Vagina (tissue), 2 donors: ENCODE data around the gene FOXK1. TPM values are rescaled to one million over a fixed set of nuclear protein-coding genes. Genes with fewer than 3 reads are reported as not detected.

Experiments used
- DNase-seq, 2 donors: peaks; one replicate each; pipeline ENCODE4 v3.0.0-alpha.2; 2017; ENCODE audit errors: extremely low spot score in 2 of 2
- H3K27ac ChIP-seq: fragments of 200-600 bp; sonication (generic); one replicate; pipeline ENCODE4 v1.5.1; 2019
- H3K27me3 ChIP-seq: fragments of 200-600 bp; sonication (generic); one replicate; pipeline ENCODE4 v1.5.1; 2019
- H3K36me3 ChIP-seq, 2 donors: fragments of 200-600 bp; sonication (generic); one replicate each; pipeline ENCODE4 v1.5.1; 2017 to 2019
- H3K4me1 ChIP-seq: fragments of 200-600 bp; sonication (generic); one replicate; pipeline ENCODE4 v1.5.1; 2019
- H3K4me3 ChIP-seq, 2 donors: fragments of 200-600 bp; sonication (generic); 1 replicate in 1 of 2; 2 replicates in 1 of 2; pipeline ENCODE4 v1.5.1; 2016 to 2019
- H3K9me3 ChIP-seq: fragments of 200-600 bp; sonication (generic); one replicate; pipeline ENCODE4 v1.5.1; 2019
- CTCF ChIP-seq, 3 experiments: fragments of 450-650 bp in 2 of 3; fragments of 200-600 bp in 1 of 3; sonication (generic) in 1 of 3; IDR thresholded peaks; one replicate each; pipeline ENCODE4 v1.5.1; 2017 to 2019; ENCODE audit warnings: antibody characterized with exemption in 3 of 3, mild to moderate bottlenecking in 2 of 3, moderate library complexity in 2 of 3
- POLR2A ChIP-seq, 2 donors: fragments of 450-650 bp; IDR thresholded peaks; one replicate each; pipeline ENCODE4 v1.6.1; 2017; ENCODE audit warnings: antibody characterized with exemption in 2 of 2, mild to moderate bottlenecking in 2 of 2, moderate library complexity in 2 of 2
- POLR2AphosphoS5 ChIP-seq, 2 donors: sonication (generic); formaldehyde crosslinking; IDR thresholded peaks; one replicate each; pipeline ENCODE4 v1.9.0; 2017; ENCODE audit warnings: antibody characterized with exemption in 2 of 2, mild to moderate bottlenecking in 2 of 2, low read depth in 1 of 2; ENCODE audit not compliant: insufficient read depth in 1 of 2
- intact Hi-C: fragments of 100-400 bp; cut with DNase I; formaldehyde crosslinking; loops from one replicate; pipeline ENCODE4 v1.15.1; 2023
- total RNA-seq: library from RNA; depleted of rRNA; stranded (reverse); fragments of >200 nt; gene quantifications from one replicate; pipeline ENCODE4 v1.2.3, GENCODE V29; 2016

The FOXK1 gene
- total RNA-seq, 1 donor from 2014 or later, result 28.5 TPM

- DNase-seq, result no peak
- no peaks in the 10 kb centered on the region for H3K27me3 ChIP-seq
- intact Hi-C loops, result no loop called here
- no peak for TF ChIP-seq CTCF (IDR thresholded peaks at IDR 0.05)
- TF ChIP-seq POLR2A (IDR thresholded peaks at IDR 0.05), result no peak
- no peak for TF ChIP-seq POLR2AphosphoS5 (IDR thresholded peaks at IDR 0.05; ENCODE audit: insufficient read depth in 1 of 2, low read depth in 1 of 2)
- no peaks in the 10 kb centered on the region for H3K36me3 ChIP-seq
- no peak overlapping the region for H3K4me3 ChIP-seq
- H3K9me3 ChIP-seq, result no peaks in the 10 kb centered on the region
- H3K27ac ChIP-seq, result no peak overlapping the region
- H3K4me1 ChIP-seq, result peaks cover 76% of the 10 kb centered on the region
Measured at GRCh38 chr7:4703532-4703931, 21.4 kb downstream of the FOXK1 start.

- Histone ChIP-seq H3K4me3 (no peak overlapping the region), H3K27me3 (no peaks in the 10 kb centered on the region), H3K27ac (no peak overlapping the region), H3K36me3 (no peaks in the 10 kb centered on the region), H3K9me3 (no peaks in the 10 kb centered on the region), H3K4me1 (peaks cover 57% of the 10 kb centered on the region)
- no peak for TF ChIP-seq POLR2AphosphoS5 (IDR thresholded peaks at IDR 0.05; ENCODE audit: insufficient read depth in 1 of 2, low read depth in 1 of 2)
- TF ChIP-seq CTCF (IDR thresholded peaks at IDR 0.05), result no peak
- no peak for TF ChIP-seq POLR2A (IDR thresholded peaks at IDR 0.05)
- intact Hi-C loops, result no loop called here
- DNase-seq, result no peak
Measured at GRCh38 chr7:4706384-4707216, 24.5 kb downstream of the FOXK1 start.

- peaks cover 56% of the 10 kb centered on the region for H3K4me1 ChIP-seq
- no peak for TF ChIP-seq POLR2A (IDR thresholded peaks at IDR 0.05)
- no peak for TF ChIP-seq POLR2AphosphoS5 (IDR thresholded peaks at IDR 0.05; ENCODE audit: insufficient read depth in 1 of 2, low read depth in 1 of 2)
- no peak for TF ChIP-seq CTCF (IDR thresholded peaks at IDR 0.05)
- DNase-seq, result no peak
- H3K36me3 ChIP-seq, result no peaks in the 10 kb centered on the region
- H3K4me3 ChIP-seq, result no peak overlapping the region
- intact Hi-C loops, result no loop called here
- H3K27me3 ChIP-seq, result no peaks in the 10 kb centered on the region
- H3K9me3 ChIP-seq, result no peaks in the 10 kb centered on the region
- peak overlapping the region; percentile 2 for H3K27ac ChIP-seq
Measured at GRCh38 chr7:4707217-4707741, 25.2 kb downstream of the FOXK1 start.

GRCh38 chr7:4707980-4708411 is 25.9 kb downstream of the FOXK1 start:
- DNase-seq, result no peak
- Histone ChIP-seq H3K36me3 (no peaks in the 10 kb centered on the region), H3K9me3 (no peaks in the 10 kb centered on the region), H3K27me3 (no peaks in the 10 kb centered on the region), H3K4me3 (no peak overlapping the region), H3K27ac (peak overlapping the region; percentile 2), H3K4me1 (peaks cover 56% of the 10 kb centered on the region)
- intact Hi-C loops, result no loop called here
- TF ChIP-seq CTCF (IDR thresholded peaks at IDR 0.05) (no peak), POLR2A (IDR thresholded peaks at IDR 0.05) (no peak), POLR2AphosphoS5 (IDR thresholded peaks at IDR 0.05; ENCODE audit: insufficient read depth in 1 of 2, low read depth in 1 of 2) (no peak)

GRCh38 chr7:4709187-4709586 is 27.1 kb downstream of the FOXK1 start:
- DNase-seq, result no peak
- Histone ChIP-seq H3K9me3 (no peaks in the 10 kb centered on the region), H3K36me3 (no peaks in the 10 kb centered on the region), H3K27me3 (no peaks in the 10 kb centered on the region), H3K27ac (no peak overlapping the region), H3K4me3 (no peak overlapping the region), H3K4me1 (peaks cover 57% of the 10 kb centered on the region)
- intact Hi-C loops, result no loop called here
- TF ChIP-seq POLR2AphosphoS5 (IDR thresholded peaks at IDR 0.05; ENCODE audit: insufficient read depth in 1 of 2, low read depth in 1 of 2), result no peak
- TF ChIP-seq CTCF (IDR thresholded peaks at IDR 0.05), result no peak
- TF ChIP-seq POLR2A (IDR thresholded peaks at IDR 0.05), result no peak
